Mucosa of rectum (tissue), 2 donors: ENCODE data around the gene TNIK.

Experiments
- H3K27ac ChIP-seq, 2 donors: one replicate each; pipeline ENCODE4 v1.7.0; 2013; ENCODE audit warnings: inconsistent platforms in 2 of 2, low read depth in 2 of 2, low read length in 2 of 2
- H3K27me3 ChIP-seq, 2 donors: one replicate each; pipeline ENCODE4 v1.7.0; 2013; ENCODE audit warnings: low read length in 2 of 2; ENCODE audit not compliant: control insufficient read depth in 2 of 2, insufficient read depth in 2 of 2
- H3K36me3 ChIP-seq, 2 donors: one replicate each; pipeline ENCODE4 v1.7.0; 2013; ENCODE audit warnings: low read length in 2 of 2; ENCODE audit not compliant: control insufficient read depth in 2 of 2, insufficient read depth in 2 of 2
- H3K4me1 ChIP-seq, 2 donors: one replicate each; pipeline ENCODE4 v1.7.0; 2013; ENCODE audit warnings: low read length in 2 of 2, mild to moderate bottlenecking in 1 of 2; ENCODE audit not compliant: control insufficient read depth in 2 of 2, insufficient read depth in 2 of 2
- H3K4me3 ChIP-seq, 2 donors: one replicate each; pipeline ENCODE4 v1.7.0; 2013; ENCODE audit warnings: low read length in 2 of 2
- H3K9ac ChIP-seq, 2 donors: one replicate each; pipeline ENCODE4 v1.7.0; 2013; ENCODE audit warnings: low read length in 2 of 2, low read depth in 1 of 2, mild to moderate bottlenecking in 1 of 2
- H3K9me3 ChIP-seq, 2 donors: one replicate each; pipeline ENCODE4 v1.7.0; 2013; ENCODE audit warnings: low read length in 2 of 2; ENCODE audit not compliant: control insufficient read depth in 2 of 2
- donor health status: healthy.
- donor health status: Normal muscosa, but diverticular disease.

TNIK gene

GRCh38 chr3:171149526-171150116, 310.6 kb downstream of the TNIK start:
- Histone ChIP-seq H3K9ac (no peak overlapping the region), H3K36me3 (peaks cover 3 to 5% of the 10 kb centered on the region in 2 donors), H3K9me3 (no peaks in the 10 kb centered on the region), H3K4me3 (no peak overlapping the region), H3K27me3 (no peaks in the 10 kb centered on the region), H3K27ac (no peak overlapping the region), H3K4me1 (no peaks in the 10 kb centered on the region)

- Histone ChIP-seq H3K27ac (no peak overlapping the region), H3K4me3 (no peak overlapping the region), H3K4me1 (no peaks in the 10 kb centered on the region), H3K9ac (no peak overlapping the region), H3K27me3 (no peaks in the 10 kb centered on the region), H3K36me3 (peaks cover 5 to 15% of the 10 kb centered on the region in 2 donors), H3K9me3 (no peaks in the 10 kb centered on the region)
Measured at GRCh38 chr3:171145798-171146197, 314.4 kb downstream of the TNIK start.

GRCh38 chr3:171142985-171143384, 317.2 kb downstream of the TNIK start:
- H3K27ac ChIP-seq = no peak overlapping the region

GRCh38 chr3:171140246-171140645, 320.0 kb downstream of the TNIK start:
- H3K9ac ChIP-seq = no peak overlapping the region

More at GRCh38 chr3:171142985-171143384, 317.2 kb downstream of the TNIK start:
- H3K9ac ChIP-seq = no peak overlapping the region
- no peaks in the 10 kb centered on the region for H3K9me3 ChIP-seq
- no peak overlapping the region for H3K4me3 ChIP-seq
- no peaks in the 10 kb centered on the region for H3K27me3 ChIP-seq
- H3K36me3 ChIP-seq = peaks cover 5 to 21% of the 10 kb centered on the region in 2 donors
- no peaks in the 10 kb centered on the region for H3K4me1 ChIP-seq

GRCh38 chr3:171138027-171138426, 322.2 kb downstream of the TNIK start:
- Histone ChIP-seq H3K27me3 (no peaks in the 10 kb centered on the region), H3K9me3 (no peaks in the 10 kb centered on the region), H3K4me3 (no peak overlapping the region), H3K36me3 (peaks cover 14 to 32% of the 10 kb centered on the region in 2 donors), H3K9ac (no peak overlapping the region), H3K4me1 (no peaks in the 10 kb centered on the region), H3K27ac (no peak overlapping the region)

More at GRCh38 chr3:171140246-171140645, 320.0 kb downstream of the TNIK start:
- H3K4me3 ChIP-seq = no peak overlapping the region
- H3K9me3 ChIP-seq = no peaks in the 10 kb centered on the region
- H3K4me1 ChIP-seq = no peaks in the 10 kb centered on the region
- H3K27ac ChIP-seq = no peak overlapping the region
- H3K27me3 ChIP-seq = no peaks in the 10 kb centered on the region
- H3K36me3 ChIP-seq = peaks cover 14 to 32% of the 10 kb centered on the region in 2 donors

GRCh38 chr3:171135549-171135948, 324.7 kb downstream of the TNIK start:
- Histone ChIP-seq H3K4me1 (no peaks in the 10 kb centered on the region), H3K9ac (no peak overlapping the region), H3K27ac (no peak overlapping the region), H3K4me3 (no peak overlapping the region), H3K9me3 (no peaks in the 10 kb centered on the region), H3K36me3 (peaks cover 12 to 18% of the 10 kb centered on the region in 2 donors), H3K27me3 (no peaks in the 10 kb centered on the region)

GRCh38 chr3:171133796-171134569, 326.2 kb downstream of the TNIK start:
- no peaks in the 10 kb centered on the region for H3K4me1 ChIP-seq
- H3K36me3 ChIP-seq = peaks cover 12 to 15% of the 10 kb centered on the region in 2 donors
- no peaks in the 10 kb centered on the region for H3K27me3 ChIP-seq
- no peaks in the 10 kb centered on the region for H3K9me3 ChIP-seq
- H3K9ac ChIP-seq = no peak overlapping the region
- H3K27ac ChIP-seq = no peak overlapping the region
- no peak overlapping the region for H3K4me3 ChIP-seq

GRCh38 chr3:171133337-171133736, 326.9 kb downstream of the TNIK start:
- Histone ChIP-seq H3K4me3 (no peak overlapping the region), H3K36me3 (peaks cover 12 to 15% of the 10 kb centered on the region in 2 donors), H3K4me1 (no peaks in the 10 kb centered on the region), H3K9me3 (no peaks in the 10 kb centered on the region), H3K27me3 (no peaks in the 10 kb centered on the region), H3K9ac (no peak overlapping the region), H3K27ac (no peak overlapping the region)

GRCh38 chr3:171132873-171133272, 327.3 kb downstream of the TNIK start:
- Histone ChIP-seq H3K4me1 (no peaks in the 10 kb centered on the region), H3K27me3 (no peaks in the 10 kb centered on the region), H3K36me3 (peaks cover 8 to 13% of the 10 kb centered on the region in 2 donors), H3K4me3 (no peak overlapping the region), H3K27ac (no peak overlapping the region), H3K9me3 (no peaks in the 10 kb centered on the region), H3K9ac (no peak overlapping the region)

- no peaks in the 10 kb centered on the region for H3K9me3 ChIP-seq
- H3K9ac ChIP-seq = no peak overlapping the region
- H3K27me3 ChIP-seq = no peaks in the 10 kb centered on the region
- peaks cover 0 to 11% of the 10 kb centered on the region in 2 donors for H3K36me3 ChIP-seq
- no peak overlapping the region for H3K4me3 ChIP-seq
- H3K27ac ChIP-seq = no peak overlapping the region
- H3K4me1 ChIP-seq = no peaks in the 10 kb centered on the region
Measured at GRCh38 chr3:171129827-171130226, 330.4 kb downstream of the TNIK start.
